GM18505 (cell line): ENCODE measurements around the gene AAK1.

Experiments used
- ATAC-seq: cut with Tn5 transposase; IDR thresholded peaks from one replicate; pipeline ENCODE4 v1.9.1; 2021; ENCODE audit not compliant: unreplicated experiment
- POLR2A ChIP-seq: IDR thresholded peaks from 4 replicates; pipeline ENCODE4 v1.6.1; 2011; ENCODE audit warnings: borderline replicate concordance; ENCODE audit not compliant: insufficient read depth, insufficient read length; ENCODE audit errors: extremely low read depth

AAK1 gene

GRCh38 chr2:69491864-69492263 lies 151.7 kb downstream of the AAK1 start:
- no peak for TF ChIP-seq POLR2A
- no peak for ATAC-seq

DNA sequence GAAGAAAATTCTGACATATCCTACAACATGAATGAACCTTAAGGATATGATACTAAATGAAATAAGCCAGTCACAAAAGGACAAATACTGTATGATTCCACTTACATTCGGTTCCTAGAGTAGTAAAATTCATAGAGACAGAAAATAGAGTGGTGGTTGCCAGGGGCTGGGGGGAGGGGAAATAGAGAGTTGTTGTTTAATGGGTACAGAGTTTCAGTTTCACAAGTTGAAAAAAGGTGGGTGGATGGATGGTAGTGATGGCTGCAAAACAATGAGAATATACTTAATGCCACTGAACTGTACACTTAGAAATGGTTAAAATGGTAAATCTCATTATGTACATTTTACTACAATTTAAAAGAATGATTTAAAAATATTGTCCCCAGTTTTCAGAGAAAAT lies 153.1 kb downstream of the AAK1 start:
- TF ChIP-seq POLR2A: no peak
- ATAC-seq: no peak

DNA sequence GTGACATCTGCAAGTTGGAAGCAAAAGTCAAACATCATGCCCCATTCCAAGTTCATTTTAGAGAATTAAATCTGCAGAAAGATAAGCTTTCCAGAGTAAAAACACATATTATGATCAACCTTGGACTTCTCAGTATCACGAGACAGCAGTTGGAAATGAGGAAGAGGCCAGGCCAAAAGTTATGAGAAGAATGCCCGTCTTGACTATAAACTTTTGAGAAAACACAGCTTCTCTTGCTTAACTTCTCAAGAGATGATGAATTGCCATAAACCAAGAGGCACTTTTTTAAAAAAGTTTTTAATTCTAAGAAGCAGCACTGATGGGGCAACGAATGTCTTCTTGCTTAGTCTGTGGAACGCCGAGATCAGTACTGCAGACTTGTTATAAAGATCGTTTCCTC lies 153.7 kb downstream of the AAK1 start:
- ATAC-seq: no peak
- TF ChIP-seq POLR2A: no peak

- ATAC-seq: no peak
- TF ChIP-seq POLR2A: no peak
Measured at GRCh38 chr2:69483696-69484095, 159.8 kb downstream of the AAK1 start.

DNA sequence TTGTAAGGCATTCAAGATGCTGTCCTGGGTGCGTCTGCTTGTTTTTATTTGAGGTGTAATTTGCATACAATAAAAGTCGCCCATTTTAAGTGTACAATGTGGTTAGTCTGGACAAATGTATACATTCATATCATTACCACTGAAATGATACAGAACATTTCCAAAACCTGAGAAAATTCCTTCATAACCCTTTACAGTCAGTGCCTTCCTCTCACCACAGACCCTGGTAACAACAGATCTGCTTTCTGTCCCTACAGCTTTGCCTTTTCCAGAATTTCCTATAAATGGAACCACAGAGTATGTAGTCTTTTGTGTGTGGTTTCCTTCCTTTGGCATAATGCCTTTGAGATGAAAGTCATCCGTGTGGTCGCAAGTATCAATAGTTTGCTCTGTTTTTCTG lies 160.5 kb downstream of the AAK1 start:
- TF ChIP-seq POLR2A: no peak
- ATAC-seq: no peak

DNA sequence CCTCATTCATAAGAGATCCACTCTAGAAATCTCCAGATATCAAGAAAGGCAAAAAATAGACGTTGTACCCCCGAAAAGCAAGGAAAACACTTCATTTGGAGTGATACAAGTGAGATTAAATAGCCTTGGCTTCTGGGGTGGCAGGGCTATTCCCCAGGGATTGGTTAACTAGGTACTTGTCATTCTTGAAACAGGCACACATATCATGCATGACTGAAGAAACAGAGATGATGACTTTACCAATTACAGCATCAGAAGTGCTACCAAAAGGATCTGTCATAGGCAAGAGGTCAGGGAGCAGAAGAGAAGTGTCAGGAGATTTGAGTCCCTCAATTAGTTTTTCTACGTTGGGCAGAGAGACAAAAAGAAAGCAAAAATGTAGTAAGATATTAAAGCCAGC lies 161.1 kb downstream of the AAK1 start:
- TF ChIP-seq POLR2A: no peak
- no peak for ATAC-seq

DNA sequence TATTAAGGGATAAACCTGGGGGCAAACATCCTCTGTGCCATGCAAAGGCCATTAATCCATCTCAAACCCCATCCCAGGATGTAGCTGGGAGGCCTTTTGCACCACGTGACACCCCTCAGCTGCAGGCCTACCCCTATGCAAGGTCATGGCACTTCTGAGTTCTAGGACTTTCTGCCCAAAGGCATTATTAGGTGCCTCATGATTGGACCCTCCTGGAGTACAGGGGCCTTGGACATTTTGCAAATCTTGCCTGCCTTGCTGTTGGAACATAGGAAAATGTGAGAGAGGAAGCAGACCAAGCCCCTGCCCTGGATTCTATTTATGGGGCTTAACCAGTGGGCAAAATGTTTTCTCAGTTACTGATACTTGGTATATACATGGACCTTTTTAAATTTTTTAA lies 162.1 kb downstream of the AAK1 start:
- TF ChIP-seq POLR2A: no peak
- no peak for ATAC-seq

- no peak for ATAC-seq
- TF ChIP-seq POLR2A: no peak
Measured at GRCh38 chr2:69477627-69478026, 165.9 kb downstream of the AAK1 start.

DNA sequence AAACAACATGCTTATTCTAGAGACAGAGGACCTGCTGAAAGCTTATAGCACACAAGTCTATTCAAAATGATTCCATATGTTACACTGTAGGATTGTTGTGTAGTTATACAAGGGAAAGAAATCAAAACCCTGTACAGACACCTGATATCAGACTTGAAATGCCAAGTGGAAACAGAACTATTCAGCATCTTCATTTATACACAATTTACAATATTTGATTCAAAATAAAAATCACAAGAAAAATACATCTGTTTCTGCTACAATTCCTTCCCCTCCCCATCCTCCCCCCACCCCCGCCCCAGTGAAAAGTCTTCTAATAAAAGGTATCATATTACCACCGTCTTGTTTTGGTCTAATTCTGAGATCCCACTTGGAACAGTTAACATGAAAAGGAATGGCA lies 168.9 kb downstream of the AAK1 start:
- ATAC-seq: no peak

GRCh38 chr2:69471793-69472192 lies 171.7 kb downstream of the AAK1 start:
- TF ChIP-seq POLR2A: no peak
- no peak for ATAC-seq

More for the DNA sequence above, 168.9 kb downstream of the AAK1 start:
- no peak for TF ChIP-seq POLR2A

DNA sequence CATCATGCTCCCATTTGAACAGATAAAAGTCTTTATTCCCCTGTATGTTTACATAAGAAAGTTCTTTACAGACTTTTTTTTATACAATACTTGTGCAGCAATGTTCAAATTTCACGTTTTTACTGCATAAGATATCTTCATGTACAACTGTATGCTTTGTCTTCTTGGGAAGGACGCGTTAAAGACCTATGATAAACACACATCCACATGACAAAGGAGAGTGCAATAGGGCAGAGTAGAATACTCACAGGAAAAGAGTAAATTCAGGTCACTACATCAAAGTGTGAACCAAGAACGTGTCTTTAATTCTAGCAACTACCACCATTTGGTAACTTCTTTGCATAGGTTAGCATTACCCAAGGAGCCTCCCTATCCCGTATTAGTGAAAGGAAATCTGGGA lies 172.6 kb downstream of the AAK1 start:
- TF ChIP-seq POLR2A: no peak
- no peak for ATAC-seq

DNA sequence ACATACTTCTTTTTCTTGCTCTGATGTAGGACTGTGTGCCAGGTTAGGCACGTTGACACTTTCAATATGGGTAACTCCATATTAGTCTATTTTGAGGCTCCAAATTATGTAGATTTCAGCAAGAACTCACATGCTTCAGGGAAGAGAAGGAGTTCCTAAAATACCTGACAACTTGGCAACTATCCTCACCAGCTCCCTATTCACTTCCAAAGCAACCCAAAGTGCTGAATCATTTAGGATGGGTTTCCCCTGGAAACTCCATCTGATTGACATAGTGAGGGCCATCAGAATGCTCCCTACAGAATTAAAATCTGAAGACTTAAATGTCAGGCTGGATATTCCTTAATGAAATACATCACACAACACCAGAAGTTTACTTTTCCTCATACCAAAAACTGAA lies 173.8 kb downstream of the AAK1 start:
- ATAC-seq: no peak
- TF ChIP-seq POLR2A: no peak

DNA sequence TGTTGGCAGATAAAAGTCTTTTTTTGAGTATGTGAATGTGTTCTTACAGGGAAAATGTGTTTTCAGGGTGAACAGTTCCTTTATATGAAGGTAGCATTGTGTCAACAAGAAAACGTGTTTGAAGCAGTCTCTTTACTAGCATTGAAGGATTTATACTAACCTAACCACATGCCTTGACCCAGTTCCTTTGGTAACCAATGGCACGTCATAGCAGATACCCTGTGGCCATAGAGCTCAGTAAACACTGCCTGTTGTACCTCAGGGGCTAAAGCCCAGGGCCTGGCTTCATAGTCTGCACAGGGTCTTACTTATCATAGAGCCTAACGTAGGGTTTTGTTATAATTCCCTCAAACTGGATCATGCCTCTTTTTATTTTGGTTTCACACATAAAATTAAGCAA lies 174.2 kb downstream of the AAK1 start:
- ATAC-seq: no peak
- TF ChIP-seq POLR2A: no peak

DNA sequence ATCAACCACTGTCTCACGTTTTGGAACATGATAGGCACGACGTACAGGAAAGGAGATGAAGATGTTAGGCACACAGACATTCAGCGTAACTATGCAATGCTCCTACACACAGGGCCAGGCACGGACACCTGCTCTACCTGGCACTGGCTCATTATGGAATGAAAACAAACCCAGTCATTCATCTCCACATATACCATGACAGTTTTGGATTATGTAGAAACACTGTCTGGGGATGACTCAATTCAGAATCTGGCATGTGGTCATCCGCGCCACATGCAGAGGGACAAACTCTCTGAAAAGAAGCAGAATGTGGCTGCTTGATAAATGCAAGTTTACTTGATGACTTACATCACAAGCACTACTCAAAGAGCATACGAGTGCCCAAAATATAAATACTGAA lies 176.8 kb downstream of the AAK1 start:
- TF ChIP-seq POLR2A: no peak
- ATAC-seq: no peak
